C4-2B (cell line): Measurements from ENCODE around the gene SEPHS1.

Experiments
- ZFX ChIP-seq: fragments of 450-650 bp; IDR thresholded peaks from 2 replicates; pipeline ENCODE4 v1.6.1; 2017
- TF ChIP-seq, protein P1 (sequence below): fragments of 450-650 bp; conservative IDR thresholded peaks from 2 replicates; pipeline ENCODE4 v1.5.1; 2017; ENCODE audit warnings: mild to moderate bottlenecking

DNA sequence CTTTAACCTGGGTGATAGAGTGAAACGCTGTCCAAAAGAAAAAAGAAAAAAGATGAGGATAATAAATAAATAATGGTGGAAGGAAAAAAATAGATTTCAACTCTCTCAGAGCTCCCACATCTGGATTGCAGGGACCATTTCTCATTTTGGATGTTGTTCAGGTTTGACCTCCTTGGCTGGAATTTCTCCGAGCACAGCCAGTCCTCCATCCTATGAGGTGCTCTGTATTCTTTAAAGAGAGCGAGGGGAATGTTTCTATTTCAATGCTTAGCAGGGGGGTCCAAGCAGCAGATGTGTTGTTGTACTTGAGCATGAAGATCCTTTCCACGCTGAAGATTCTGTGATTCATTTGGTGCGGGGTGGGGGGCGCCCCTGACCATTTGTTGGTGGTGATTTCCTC, 17.7 kb upstream of the SEPHS1 start:
- TF ChIP-seq, protein P1, sequence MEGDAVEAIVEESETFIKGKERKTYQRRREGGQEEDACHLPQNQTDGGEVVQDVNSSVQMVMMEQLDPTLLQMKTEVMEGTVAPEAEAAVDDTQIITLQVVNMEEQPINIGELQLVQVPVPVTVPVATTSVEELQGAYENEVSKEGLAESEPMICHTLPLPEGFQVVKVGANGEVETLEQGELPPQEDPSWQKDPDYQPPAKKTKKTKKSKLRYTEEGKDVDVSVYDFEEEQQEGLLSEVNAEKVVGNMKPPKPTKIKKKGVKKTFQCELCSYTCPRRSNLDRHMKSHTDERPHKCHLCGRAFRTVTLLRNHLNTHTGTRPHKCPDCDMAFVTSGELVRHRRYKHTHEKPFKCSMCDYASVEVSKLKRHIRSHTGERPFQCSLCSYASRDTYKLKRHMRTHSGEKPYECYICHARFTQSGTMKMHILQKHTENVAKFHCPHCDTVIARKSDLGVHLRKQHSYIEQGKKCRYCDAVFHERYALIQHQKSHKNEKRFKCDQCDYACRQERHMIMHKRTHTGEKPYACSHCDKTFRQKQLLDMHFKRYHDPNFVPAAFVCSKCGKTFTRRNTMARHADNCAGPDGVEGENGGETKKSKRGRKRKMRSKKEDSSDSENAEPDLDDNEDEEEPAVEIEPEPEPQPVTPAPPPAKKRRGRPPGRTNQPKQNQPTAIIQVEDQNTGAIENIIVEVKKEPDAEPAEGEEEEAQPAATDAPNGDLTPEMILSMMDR, result no peak
- TF ChIP-seq ZFX, result no peak
